ENCODE results near the gene GPR33. TPM values are rescaled to one million over a fixed set of nuclear protein-coding genes. Genes with fewer than 3 reads are reported as not detected.
"Not testable (repeated sequence)": the region's sequence is repeated elsewhere in the genome, so short reads cannot be mapped to it uniquely, and the experiment has no call there.

GPR33 gene
- total RNA-seq, 2 donors from 2014 or later: not detected

GRCh38 chr14:31441273-31442111 is 46.3 kb downstream of the GPR33 start:
- no peaks in the 10 kb centered on the region for H3K9me3 ChIP-seq
- H3K4me3 ChIP-seq: no peak overlapping the region
- H3K4me1 ChIP-seq: peaks cover 0 to 8% of the 10 kb centered on the region in 2 donors
- no peaks in the 10 kb centered on the region for H3K36me3 ChIP-seq
- no peaks in the 10 kb centered on the region for H3K27me3 ChIP-seq
- peak overlapping the region in 1 of 2 donors; percentile 39 for H3K27ac ChIP-seq
- DNase-seq (ENCODE audit: low spot score): no peak
- TF ChIP-seq CTCF (IDR thresholded peaks at IDR 0.05): no peak

GRCh38 chr14:31440280-31440679 is 47.6 kb downstream of the GPR33 start:
- Histone ChIP-seq H3K36me3 (no peaks in the 10 kb centered on the region), H3K9me3 (no peaks in the 10 kb centered on the region), H3K27me3 (no peaks in the 10 kb centered on the region), H3K4me3 (no peak overlapping the region), H3K4me1 (peaks cover 0 to 8% of the 10 kb centered on the region in 2 donors), H3K27ac (no peak overlapping the region)
- DNase-seq (ENCODE audit: low spot score): no peak
- no peak for TF ChIP-seq CTCF (IDR thresholded peaks at IDR 0.05)

- no peaks in the 10 kb centered on the region for H3K9me3 ChIP-seq
- no peak overlapping the region for H3K4me3 ChIP-seq
- H3K27ac ChIP-seq: no peak overlapping the region
- H3K27me3 ChIP-seq: no peaks in the 10 kb centered on the region
- DNase-seq (ENCODE audit: low spot score): no peak
- no peaks in the 10 kb centered on the region for H3K36me3 ChIP-seq
- TF ChIP-seq CTCF (IDR thresholded peaks at IDR 0.05): no peak
- peaks cover 0 to 8% of the 10 kb centered on the region in 2 donors for H3K4me1 ChIP-seq
Observed at GRCh38 chr14:31439561-31439960, 48.3 kb downstream of the GPR33 start.

GRCh38 chr14:31437045-31437691 is 50.7 kb downstream of the GPR33 start:
- DNase-seq (ENCODE audit: low spot score); H3K27ac ChIP-seq; H3K36me3 ChIP-seq; H3K9me3 ChIP-seq; H3K4me1 ChIP-seq; H3K27me3 ChIP-seq; H3K4me3 ChIP-seq: not testable (repeated sequence)

- Histone ChIP-seq H3K4me3 (no peak overlapping the region), H3K27ac (peak overlapping the region in 1 of 2 donors; percentile 49), H3K9me3 (peaks cover 0 to 6% of the 10 kb centered on the region in 2 donors), H3K27me3 (no peaks in the 10 kb centered on the region), H3K4me1 (no peaks in the 10 kb centered on the region), H3K36me3 (no peaks in the 10 kb centered on the region)
- DNase-seq (ENCODE audit: low spot score): no peak
- TF ChIP-seq CTCF (IDR thresholded peaks at IDR 0.05): no peak
Observed at GRCh38 chr14:31435276-31435675, 52.6 kb downstream of the GPR33 start.

Other genes starting within 250 kb of the GPR33 start
- gene HEATR5A, start 67.5 kb downstream of the GPR33 start, total RNA-seq: 10 to 100 TPM; 29.0 to 29.3 TPM
- 10 to 100 TPM; 10.5 to 18.3 TPM for gene DTD2, start 30.5 kb downstream of the GPR33 start, total RNA-seq
- gene NUBPL, start 73.4 kb upstream of the GPR33 start, total RNA-seq: 10 to 100 TPM; 10.7 to 17.8 TPM

All from right atrium auricular region (tissue), 2 donors.